D721Med (cell line): Measurements from ENCODE around the gene SZT2.

Experiments
- DNase-seq: peaks from one replicate; pipeline ENCODE4 v3.0.0; 2011; ENCODE audit warnings: low spot score; ENCODE audit not compliant: insufficient read length
- FAIRE-seq: peaks from 2 replicates; lab custom pipeline; 2011; peaks lifted over from hg19 to GRCh38; lab: Jason Lieb, UNC
- CTCF ChIP-seq: IDR thresholded peaks from 2 replicates; pipeline ENCODE4 v1.5.1; 2012; ENCODE audit warnings: mild to moderate bottlenecking, control low read depth; ENCODE audit not compliant: insufficient read depth; ENCODE audit errors: missing control alignments

Gene SZT2

GRCh38 chr1:43437031-43437973, 47.6 kb downstream of the SZT2 start:
- FAIRE-seq (no peak), DNase-seq (no peak)
- TF ChIP-seq CTCF = no peak

- TF ChIP-seq CTCF = no peak
- no peak for FAIRE-seq
- no peak for DNase-seq
Measured at GRCh38 chr1:43438006-43438405, 48.3 kb downstream of the SZT2 start.

GRCh38 chr1:43438576-43438952, 48.9 kb downstream of the SZT2 start:
- no peak for FAIRE-seq
- no peak for TF ChIP-seq CTCF

GRCh38 chr1:43438953-43439581, 49.4 kb downstream of the SZT2 start:
- FAIRE-seq (no peak), DNase-seq (no peak)
- TF ChIP-seq CTCF = no peak

More at GRCh38 chr1:43438576-43438952, 48.9 kb downstream of the SZT2 start:
- no peak for DNase-seq

- no peak for FAIRE-seq
- no peak for DNase-seq
- no peak for TF ChIP-seq CTCF
Measured at GRCh38 chr1:43439781-43440180, 50.1 kb downstream of the SZT2 start.

- DNase-seq = no peak
- no peak for FAIRE-seq
- TF ChIP-seq CTCF = no peak
Measured at GRCh38 chr1:43440358-43440757, 50.7 kb downstream of the SZT2 start.
